K562 (cell line): ENCODE measurements around the gene HDLBP. TPM values are rescaled to one million over a fixed set of nuclear protein-coding genes. Genes with fewer than 3 reads are reported as not detected.

Experiments used
- ATAC-seq: fragments of 200-7000 bp; cut with Tn5 transposase; 3 replicates; pipeline ENCODE4 v1.9.1; 2020; ENCODE audit warnings: moderate library complexity
- BruUV-seq: library from RNA; stranded (reverse); fragments of 400-500 nt; replicated peaks from 2 replicates; lab custom pipeline; 2021; lab: Mats Ljungman, UMichigan
- CTCF ChIA-PET: fragments of 300-600 bp; formaldehyde crosslinking; extraction: SDS; loops from one replicate; lab custom pipeline; 2021; ENCODE audit warnings: low intra/inter-chr PET ratio; lab: Yijun Ruan, JAX
- POLR2A ChIA-PET: fragments of 300-600, 350-650 bp; sonication (Branson Sonifier 250); formaldehyde crosslinking; extraction: SDS; loops from one replicate; lab custom pipeline; 2021; ENCODE audit warnings: antibody characterized with exemption, inconsistent platforms; lab: Yijun Ruan, JAX
- DNase-seq, 4 experiments: peaks; one replicate each; pipeline versions ENCODE4 v3.0.0 to v3.0.0-alpha.2; 2011 to 2018; ENCODE audit warnings: low spot score in 3 of 4, mixed read lengths in 3 of 4; ENCODE audit errors: extremely low read depth in 1 of 4
- FAIRE-seq: peaks from 2 replicates; lab custom pipeline; 2011; peaks lifted over from hg19 to GRCh38; lab: Jason Lieb, UNC
- H2AFZ ChIP-seq: 2 replicates; pipeline ENCODE4 v1.6.0; 2011; ENCODE audit warnings: low read depth, low read length, control low read depth, inconsistent platforms
- H3K27ac ChIP-seq: fragments of 200-600 bp; 3 replicates; pipeline ENCODE4 v1.8.0; 2011; ENCODE audit warnings: low read depth, mild to moderate bottlenecking, control low read depth, inconsistent platforms, low read length, moderate library complexity, mixed read lengths; ENCODE audit errors: extremely low read depth
- H3K27me3 ChIP-seq, 2 experiments: fragments of 300-600 bp in 1 of 2; 2 replicates in 1 of 2; 3 replicates in 1 of 2; pipeline versions ENCODE4 v1.6.0 to v1.8.0; 2011; ENCODE audit warnings: inconsistent platforms in 2 of 2, low read length in 2 of 2, mild to moderate bottlenecking in 1 of 2, mixed read lengths in 1 of 2, moderate library complexity in 1 of 2; ENCODE audit not compliant: control insufficient read depth in 2 of 2, insufficient read depth in 2 of 2
- H3K36me3 ChIP-seq: fragments of 300-600 bp; 3 replicates; pipeline ENCODE4 v1.8.0; 2011; ENCODE audit warnings: mild to moderate bottlenecking, low read length, inconsistent platforms; ENCODE audit not compliant: control insufficient read depth, insufficient read depth
- H3K4me1 ChIP-seq, 2 experiments: fragments of 200-600 bp in 1 of 2; replicated peaks in 1 of 2; 2 replicates in 1 of 2; 3 replicates in 1 of 2; pipeline versions ENCODE4 v1.5.1 to v1.8.0; 2011; ENCODE audit warnings: inconsistent platforms in 2 of 2, low read length in 2 of 2, mild to moderate bottlenecking in 1 of 2, mixed read lengths in 1 of 2, moderate library complexity in 1 of 2; ENCODE audit not compliant: control insufficient read depth in 2 of 2, insufficient read depth in 2 of 2
- H3K4me2 ChIP-seq: 2 replicates; pipeline ENCODE4 v1.6.1; 2011; ENCODE audit warnings: low read length, control low read depth, inconsistent platforms, mixed read lengths; ENCODE audit not compliant: insufficient read depth
- H3K4me3 ChIP-seq: fragments of 200-600 bp; sonication (generic), shearing (Covaris generic); 2 replicates; pipeline ENCODE4 v1.5.1; 2016; ENCODE audit warnings: control low read depth, inconsistent platforms
- H3K79me2 ChIP-seq: fragments of 200-600 bp; 3 replicates; pipeline ENCODE4 v1.8.0; 2011; ENCODE audit warnings: low read length, inconsistent platforms; ENCODE audit not compliant: control insufficient read depth, insufficient read depth
- H3K9ac ChIP-seq, 2 experiments: 2 replicates each; pipeline versions ENCODE4 v1.6.0 to v1.6.1; 2011; ENCODE audit warnings: low read depth in 2 of 2, low read length in 2 of 2, control low read depth in 1 of 2, inconsistent platforms in 1 of 2, mild to moderate bottlenecking in 1 of 2, mixed read lengths in 1 of 2; ENCODE audit not compliant: insufficient read depth in 1 of 2
- H3K9me1 ChIP-seq: one replicate; pipeline ENCODE4 v1.6.0; 2011; ENCODE audit warnings: inconsistent platforms, mild to moderate bottlenecking, low read length, moderate library complexity; ENCODE audit not compliant: control insufficient read depth, insufficient read depth
- H3K9me3 ChIP-seq: replicated peaks from 2 replicates; pipeline ENCODE4 v1.5.1; 2011; ENCODE audit warnings: low read depth, low read length, inconsistent platforms; ENCODE audit not compliant: control insufficient read depth, insufficient read depth
- H4K20me1 ChIP-seq: replicated peaks from 2 replicates; pipeline ENCODE4 v1.6.1; 2011; ENCODE audit warnings: low read length, inconsistent platforms, mixed read lengths; ENCODE audit not compliant: control insufficient read depth, insufficient read depth
- KDM5B ChIP-seq: fragments of 200-600 bp; sonication (generic); IDR thresholded peaks from 2 replicates; pipeline ENCODE4 v1.6.1; 2012; ENCODE audit warnings: low read depth, mild to moderate bottlenecking, moderate library complexity, low read length, control low read depth, inconsistent platforms; ENCODE audit not compliant: insufficient replicate concordance
- MCM2 ChIP-seq: fragments of 450-650 bp; IDR thresholded peaks from 2 replicates; pipeline ENCODE4 v1.6.1; 2017; ENCODE audit warnings: low read depth, mild to moderate bottlenecking
- MYC ChIP-seq, 2 experiments: fragments of 250-450 bp in 1 of 2; sonication (Bioruptor Pico) in 1 of 2; IDR thresholded peaks; 2 replicates each; pipeline versions ENCODE4 v1.5.1 to v1.6.1; 2012 to 2021; ENCODE audit warnings: low read depth in 2 of 2, borderline replicate concordance in 1 of 2, improper control_type of control experiment in 1 of 2, low read length in 1 of 2, mild to moderate bottlenecking in 1 of 2, moderate library complexity in 1 of 2
- NR2C2 ChIP-seq, 2 experiments: fragments of 200-800 bp in 1 of 2; sonication (Bioruptor generic) in 1 of 2; sonication (generic) in 1 of 2; formaldehyde crosslinking in 1 of 2; IDR thresholded peaks; 2 replicates each; pipeline versions ENCODE4 v1.6.1 to v1.8.0; 2016 to 2022; ENCODE audit warnings: mild to moderate bottlenecking in 1 of 2, missing compliant biosample characterization in 1 of 2, missing genetic modification characterization in 1 of 2, missing genetic modification reagents in 1 of 2
- PCBP1 ChIP-seq: fragments of 200-400 bp; formaldehyde crosslinking; IDR thresholded peaks from 2 replicates; pipeline ENCODE4 v1.6.1; 2018; ENCODE audit warnings: mild to moderate bottlenecking, low read depth, low read length; ENCODE audit not compliant: poor library complexity, severe bottlenecking
- SREBF1 ChIP-seq: fragments of 150-350 bp; IDR thresholded peaks from 2 replicates; pipeline ENCODE4 v1.6.1; 2014; ENCODE audit warnings: antibody characterized with exemption, low read depth, low read length, borderline replicate concordance
- TARDBP ChIP-seq: fragments of 450-650 bp; IDR thresholded peaks from 2 replicates; pipeline ENCODE4 v1.6.1; 2016
- ZNF324 ChIP-seq: fragments of 250-450 bp; sonication (Bioruptor Pico); IDR thresholded peaks from 2 replicates; pipeline ENCODE4 v1.4.0; 2020; ENCODE audit warnings: mild to moderate bottlenecking
- ZNF592 ChIP-seq: fragments of 450-650 bp; IDR thresholded peaks from 2 replicates; pipeline ENCODE4 v1.6.1; 2017; ENCODE audit warnings: antibody characterized with exemption, mild to moderate bottlenecking
- WGBS: fragments of 100-300 bp; shearing (Covaris generic); methylation state at CpG from one replicate; pipeline ENCODE4 v1.1.6; 2016; ENCODE audit warnings: low coverage, mixed read lengths; ENCODE audit not compliant: insufficient coverage; ENCODE audit errors: missing lambda C conversion rate; 5-methylcytosine and 5-hydroxymethylcytosine counted together
- in situ Hi-C: fragments of 300-500 bp; cut with MboI; formaldehyde crosslinking; loops from 4 replicates; pipeline ENCODE4 v1.15.0; 2018; ENCODE audit warnings: inconsistent platforms, mixed read lengths
- intact Hi-C: fragments of 100-400 bp; cut with micrococcal nuclease; formaldehyde crosslinking; loops from 2 replicates; pipeline ENCODE4 v1.14.2; 2022
- polyA plus RNA-seq, 8 experiments: library from polyadenylated mRNA; depleted of rRNA in 4 of 8; stranded (reverse) in 5 of 8; unstranded in 3 of 8; fragments of >200 nt; fragmentation: Nextera tagmentation in 2 of 8; fragmentation: Illumina TruSeq in 1 of 8; extraction: Ambion mirVana in 2 of 8; extraction: Trizol in 1 of 8; gene quantifications; 2 replicates each; pipeline versions ENCODE4 v1.2.1 to v1.2.3, GENCODE V29; 2011 to 2014; ENCODE audit warnings: inconsistent platforms in 1 of 8, missing spikeins in 1 of 8
- total RNA-seq, 7 experiments: library from RNA; depleted of rRNA in 6 of 7; stranded (reverse); fragments of >200 nt in 6 of 7; fragmentation: Illumina TruSeq in 2 of 7; extraction: Trizol in 2 of 7; gene quantifications; 2 replicates each; pipeline versions ENCODE4 v1.2.1 to v1.2.3, GENCODE V29; 2011 to 2021; ENCODE audit warnings: low replicate concordance in 1 of 7
- TF ChIP-seq, protein P1 (sequence below): sonication (generic); formaldehyde crosslinking; IDR thresholded peaks from 2 replicates; pipeline ENCODE4 v1.8.1; 2023; ENCODE audit warnings: mild to moderate bottlenecking, missing genetic modification reagents
- TF ChIP-seq, protein P2 (sequence below): fragments of 200-800 bp; sonication (Bioruptor generic); IDR thresholded peaks from 2 replicates; pipeline ENCODE4 v1.6.1; 2017; ENCODE audit warnings: missing genetic modification characterization, missing compliant biosample characterization

Gene HDLBP
- total and polyA plus RNA-seq, 9 of the 15 experiments (the other 6 are each of a cell fraction or from before 2014, with no cell fraction given): 24.4 to 378 (median 146) TPM

GRCh38 chr2:241314226-241315092 lies 1.0 kb downstream of the HDLBP start:
- peaks cover 16 to 37% of the 10 kb centered on the region in 2 experiments; a peak in 4 of 5 replicates for H3K4me1 ChIP-seq
- H2AFZ ChIP-seq: peak overlapping the region; percentile 94
- BruUV-seq: no TSS peak
- TF ChIP-seq ZNF592 (peak; percentile 28; the same call in 1 of the 2 replicates), MYC (IDR thresholded peaks at IDR 0.05; ENCODE audit: low read depth, low read length) (0 out of 2 replicates have a peak, but pooled peaks have one; percentile 67), MYC (CRISPR knock-in tag; IDR thresholded peaks at IDR 0.05; ENCODE audit: borderline replicate concordance, low read depth) (no peak), SREBF1 (no peak), ZNF324 (CRISPR knock-in tag) (no peak), KDM5B (peak; percentile 48), PCBP1 (peak; percentile 63), MCM2 (no peak), TARDBP (peak; percentile 60; the same call in 1 of the 2 replicates), NR2C2 (CRISPR knock-in tag; IDR thresholded peaks at IDR 0.05) (no peak), NR2C2 (tag; IDR thresholded peaks at IDR 0.05) (no peak)
- TF ChIP-seq, protein P1, sequence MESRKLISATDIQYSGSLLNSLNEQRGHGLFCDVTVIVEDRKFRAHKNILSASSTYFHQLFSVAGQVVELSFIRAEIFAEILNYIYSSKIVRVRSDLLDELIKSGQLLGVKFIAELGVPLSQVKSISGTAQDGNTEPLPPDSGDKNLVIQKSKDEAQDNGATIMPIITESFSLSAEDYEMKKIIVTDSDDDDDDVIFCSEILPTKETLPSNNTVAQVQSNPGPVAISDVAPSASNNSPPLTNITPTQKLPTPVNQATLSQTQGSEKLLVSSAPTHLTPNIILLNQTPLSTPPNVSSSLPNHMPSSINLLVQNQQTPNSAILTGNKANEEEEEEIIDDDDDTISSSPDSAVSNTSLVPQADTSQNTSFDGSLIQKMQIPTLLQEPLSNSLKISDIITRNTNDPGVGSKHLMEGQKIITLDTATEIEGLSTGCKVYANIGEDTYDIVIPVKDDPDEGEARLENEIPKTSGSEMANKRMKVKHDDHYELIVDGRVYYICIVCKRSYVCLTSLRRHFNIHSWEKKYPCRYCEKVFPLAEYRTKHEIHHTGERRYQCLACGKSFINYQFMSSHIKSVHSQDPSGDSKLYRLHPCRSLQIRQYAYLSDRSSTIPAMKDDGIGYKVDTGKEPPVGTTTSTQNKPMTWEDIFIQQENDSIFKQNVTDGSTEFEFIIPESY: no peak
- TF ChIP-seq, protein P2, sequence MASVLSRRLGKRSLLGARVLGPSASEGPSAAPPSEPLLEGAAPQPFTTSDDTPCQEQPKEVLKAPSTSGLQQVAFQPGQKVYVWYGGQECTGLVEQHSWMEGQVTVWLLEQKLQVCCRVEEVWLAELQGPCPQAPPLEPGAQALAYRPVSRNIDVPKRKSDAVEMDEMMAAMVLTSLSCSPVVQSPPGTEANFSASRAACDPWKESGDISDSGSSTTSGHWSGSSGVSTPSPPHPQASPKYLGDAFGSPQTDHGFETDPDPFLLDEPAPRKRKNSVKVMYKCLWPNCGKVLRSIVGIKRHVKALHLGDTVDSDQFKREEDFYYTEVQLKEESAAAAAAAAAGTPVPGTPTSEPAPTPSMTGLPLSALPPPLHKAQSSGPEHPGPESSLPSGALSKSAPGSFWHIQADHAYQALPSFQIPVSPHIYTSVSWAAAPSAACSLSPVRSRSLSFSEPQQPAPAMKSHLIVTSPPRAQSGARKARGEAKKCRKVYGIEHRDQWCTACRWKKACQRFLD (CRISPR knock-in tag): peak; percentile 1; the same call in 1 of the 2 replicates

More at GRCh38 chr2:241314226-241315092, 1.0 kb downstream of the HDLBP start:
- peaks cover 18% of the 10 kb centered on the region for H4K20me1 ChIP-seq
- no peaks in the 10 kb centered on the region for H3K9me1 ChIP-seq
- WGBS: 0% methylated on average over 22 of the region's 38 CpGs
- H3K27ac ChIP-seq: peak overlapping the region; percentile 100
- no peaks in the 10 kb centered on the region for H3K9me3 ChIP-seq
- DNase-seq (no peak), FAIRE-seq (peak; percentile 63), ATAC-seq (peak; percentile 29; the same call in 2 of the 3 replicates)
- H3K9ac ChIP-seq: peak overlapping the region; percentile 100
- peak overlapping the region; percentile 93 for H3K4me3 ChIP-seq
- in situ Hi-C loops (no loop called here), intact Hi-C loops (loop anchor here (5.0 kb wide), 1 partner anchor 37 kb away; no protein-coding TSS in a partner anchor)
- H3K79me2 ChIP-seq: peaks cover 96% of the 10 kb centered on the region
- CTCF ChIA-PET: no interaction called here
- no peaks in the 10 kb centered on the region for H3K27me3 ChIP-seq
- peaks cover 34% of the 10 kb centered on the region; the same call in 2 of the 3 replicates for H3K36me3 ChIP-seq
- POLR2A ChIA-PET: interaction anchor here (0.6 to 4.4 kb wide), 17 partner anchors 11 to 257 kb away, joined by 3 to 64 read pairs (median 3); no protein-coding TSS in a partner anchor
- H3K4me2 ChIP-seq: peak overlapping the region; percentile 99
